Kidney (tissue), 14 donors: ENCODE results near the gene NCOA4. TPM values are rescaled to one million over a fixed set of nuclear protein-coding genes. Genes with fewer than 3 reads are reported as not detected.

Experiments
- DNase-seq, 5 donors: peaks; one replicate each; pipeline ENCODE4 v3.0.0-alpha.2; 2013 to 2020
- FAIRE-seq: peaks from 2 replicates; lab custom pipeline; 2012; peaks lifted over from hg19 to GRCh38; lab: Jason Lieb, UNC
- H3K27ac ChIP-seq, 2 donors: one replicate each; pipeline ENCODE4 v1.7.0; 2013; ENCODE audit warnings: low read depth in 2 of 2, low read length in 2 of 2, inconsistent platforms in 1 of 2
- H3K27me3 ChIP-seq: one replicate; pipeline ENCODE4 v1.7.1; 2013; ENCODE audit warnings: low read length, inconsistent platforms; ENCODE audit not compliant: control insufficient read depth, insufficient read depth
- H3K36me3 ChIP-seq, 3 donors: one replicate each; pipeline versions ENCODE4 v1.7.0 to v1.7.1; 2013; ENCODE audit warnings: low read length in 3 of 3, control low read depth in 1 of 3, inconsistent platforms in 1 of 3; ENCODE audit not compliant: insufficient read depth in 3 of 3, control insufficient read depth in 2 of 3
- H3K4me1 ChIP-seq, 3 donors: one replicate each; pipeline versions ENCODE4 v1.7.0 to v1.7.1; 2013; ENCODE audit warnings: low read length in 3 of 3, inconsistent platforms in 1 of 3, low read depth in 1 of 3; ENCODE audit not compliant: control insufficient read depth in 2 of 3, insufficient read depth in 2 of 3
- H3K4me3 ChIP-seq, 3 donors: one replicate each; pipeline versions ENCODE4 v1.7.0 to v1.8.1; 2013; ENCODE audit warnings: low read length in 3 of 3, control low read depth in 1 of 3, inconsistent platforms in 1 of 3
- H3K9ac ChIP-seq, 3 donors: one replicate each; pipeline versions ENCODE4 v1.7.0 to v1.7.1; 2013; ENCODE audit warnings: low read length in 3 of 3, control low read depth in 1 of 3, inconsistent platforms in 1 of 3
- H3K9me3 ChIP-seq, 3 donors: one replicate each; pipeline versions ENCODE4 v1.7.0 to v1.7.1; 2013; ENCODE audit warnings: low read length in 3 of 3, control low read depth in 1 of 3, inconsistent platforms in 1 of 3; ENCODE audit not compliant: control insufficient read depth in 2 of 3, insufficient read depth in 1 of 3
- CTCF ChIP-seq: IDR thresholded peaks from 3 replicates; pipeline ENCODE4 v1.5.1; 2012; ENCODE audit warnings: mild to moderate bottlenecking, moderate library complexity, borderline replicate concordance; ENCODE audit not compliant: insufficient read depth; ENCODE audit errors: extremely low read depth
- intact Hi-C: fragments of 100-400 bp; cut with DNase I; formaldehyde crosslinking; loops from one replicate; pipeline ENCODE4 v1.11.1; 2022
- polyA plus RNA-seq: library from polyadenylated mRNA; stranded (reverse); fragments of 350-450 nt; fragmentation: Illumina TruSeq; extraction: RNeasy Lipid Tissue Mini Kit (QIAGEN cat#74804); gene quantifications from one replicate; pipeline ENCODE4 v1.2.3, GENCODE V29; 2014; ENCODE audit warnings: low read depth, low replicate concordance; ENCODE audit not compliant: insufficient read depth
- total RNA-seq: library from RNA; stranded (reverse); fragmentation: NEBNext Ultra II Directional; extraction: Animal tissue kit (Norgen Biotek cat#: 25700); gene quantifications from one replicate; pipeline ENCODE4 v1.2.1, GENCODE V29; 2021
- donor health status: control.
- donor health status: control.
- donor health status: control.
- donor health status: control.
- donor health status: control.
- donor health status: DM: yes; HTN: yes; CAD: no.
- donor health status: Normal renal cell carcinoma (clear cell type).

The NCOA4 gene
- total and polyA plus RNA-seq, 2 donors from 2014 or later: 83.7 to 133 TPM

- no peak overlapping the region for H3K9ac ChIP-seq
- no peak overlapping the region for H3K4me3 ChIP-seq
- no peak overlapping the region for H3K27ac ChIP-seq
- H3K4me1 ChIP-seq: no peaks in the 10 kb centered on the region
- H3K9me3 ChIP-seq: peaks cover 0 to 7% (median 5%) of the 10 kb centered on the region in 3 donors
- TF ChIP-seq CTCF: no peak
- FAIRE-seq: no peak
- no peaks in the 10 kb centered on the region for H3K27me3 ChIP-seq
- intact Hi-C loops: no loop called here
- no peak for DNase-seq
- H3K36me3 ChIP-seq: no peaks in the 10 kb centered on the region
Measured at GRCh38 chr10:46055771-46056170, 25.3 kb upstream of the NCOA4 start.

GRCh38 chr10:46053534-46054434 lies 23.4 kb upstream of the NCOA4 start:
- intact Hi-C loops: no loop called here
- DNase-seq (no peak), FAIRE-seq (no peak)
- Histone ChIP-seq H3K27ac (no peak overlapping the region), H3K36me3 (no peaks in the 10 kb centered on the region), H3K9ac (no peak overlapping the region), H3K9me3 (peaks cover 0 to 7% (median 5%) of the 10 kb centered on the region in 3 donors), H3K4me1 (no peaks in the 10 kb centered on the region), H3K4me3 (no peak overlapping the region), H3K27me3 (no peaks in the 10 kb centered on the region)
- no peak for TF ChIP-seq CTCF

GRCh38 chr10:46052791-46053375 lies 22.5 kb upstream of the NCOA4 start:
- no peak for TF ChIP-seq CTCF
- H3K27ac ChIP-seq: no peak overlapping the region
- H3K36me3 ChIP-seq: no peaks in the 10 kb centered on the region
- DNase-seq: no peak
- no peak overlapping the region for H3K9ac ChIP-seq
- intact Hi-C loops: no loop called here
- no peak overlapping the region for H3K4me3 ChIP-seq
- peaks cover 0 to 7% (median 5%) of the 10 kb centered on the region in 3 donors for H3K9me3 ChIP-seq
- no peak for FAIRE-seq
- no peaks in the 10 kb centered on the region for H3K4me1 ChIP-seq
- H3K27me3 ChIP-seq: no peaks in the 10 kb centered on the region
